ENCODE measurements around the gene CLPSL1.

The CLPSL1 gene

DNA sequence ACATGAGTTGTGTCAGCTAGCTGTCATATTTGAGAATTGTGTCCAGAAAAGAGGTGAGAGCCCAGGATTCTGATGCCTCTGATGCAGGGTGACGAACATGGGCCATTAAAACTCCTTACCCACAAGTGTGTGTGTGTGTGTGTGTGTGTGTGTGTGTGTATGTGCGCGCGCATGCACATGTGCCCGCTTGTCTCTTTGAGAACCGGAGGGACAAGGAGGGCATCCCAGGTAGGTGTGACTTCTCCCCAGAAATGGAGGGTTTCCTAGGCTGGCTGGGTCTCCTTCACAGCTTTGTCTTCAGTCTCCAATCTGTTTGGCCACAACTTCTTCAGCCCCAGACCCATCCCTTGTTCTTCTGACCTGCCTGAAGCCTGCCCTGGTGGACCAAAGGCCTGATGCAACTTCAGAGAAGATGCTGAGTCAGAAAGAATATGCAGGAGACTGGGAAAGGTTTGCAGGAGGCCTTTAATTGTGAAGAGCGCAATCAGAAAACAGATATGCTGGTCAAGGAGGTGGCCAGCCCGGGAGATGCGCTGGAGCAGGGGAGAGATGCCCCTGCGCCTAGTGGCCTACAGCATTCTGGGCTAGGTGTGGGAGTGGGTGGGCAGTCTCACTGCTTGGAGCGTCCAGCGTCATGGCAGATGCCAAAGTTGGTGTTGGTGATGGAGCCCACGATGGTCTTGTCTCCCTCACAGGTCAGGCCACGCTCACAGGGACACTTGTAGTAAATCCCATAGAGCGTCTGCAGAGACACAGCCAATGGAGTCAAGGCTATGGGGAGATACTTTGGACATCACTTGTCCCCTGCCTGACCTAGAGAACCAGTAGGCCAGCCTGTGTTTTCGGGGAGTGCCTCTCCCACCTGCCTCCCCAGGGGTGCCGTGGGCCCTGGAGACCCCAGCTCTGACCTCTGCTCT is 14.0 kb downstream of the CLPSL1 start:
- in situ Hi-C loops (cut with MboI; ENCODE audit: low pct_unique_long_range_greater_than_20kb, low sequenced_read_pairs, unreplicated experiment), result no loop called here
- TF ChIP-seq, protein P1, sequence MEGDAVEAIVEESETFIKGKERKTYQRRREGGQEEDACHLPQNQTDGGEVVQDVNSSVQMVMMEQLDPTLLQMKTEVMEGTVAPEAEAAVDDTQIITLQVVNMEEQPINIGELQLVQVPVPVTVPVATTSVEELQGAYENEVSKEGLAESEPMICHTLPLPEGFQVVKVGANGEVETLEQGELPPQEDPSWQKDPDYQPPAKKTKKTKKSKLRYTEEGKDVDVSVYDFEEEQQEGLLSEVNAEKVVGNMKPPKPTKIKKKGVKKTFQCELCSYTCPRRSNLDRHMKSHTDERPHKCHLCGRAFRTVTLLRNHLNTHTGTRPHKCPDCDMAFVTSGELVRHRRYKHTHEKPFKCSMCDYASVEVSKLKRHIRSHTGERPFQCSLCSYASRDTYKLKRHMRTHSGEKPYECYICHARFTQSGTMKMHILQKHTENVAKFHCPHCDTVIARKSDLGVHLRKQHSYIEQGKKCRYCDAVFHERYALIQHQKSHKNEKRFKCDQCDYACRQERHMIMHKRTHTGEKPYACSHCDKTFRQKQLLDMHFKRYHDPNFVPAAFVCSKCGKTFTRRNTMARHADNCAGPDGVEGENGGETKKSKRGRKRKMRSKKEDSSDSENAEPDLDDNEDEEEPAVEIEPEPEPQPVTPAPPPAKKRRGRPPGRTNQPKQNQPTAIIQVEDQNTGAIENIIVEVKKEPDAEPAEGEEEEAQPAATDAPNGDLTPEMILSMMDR (IDR thresholded peaks at IDR 0.05; ENCODE audit: extremely low read depth, insufficient read depth, missing control alignments), result no peak
- DNase-seq (ENCODE audit: low spot score), result no peak

DNA sequence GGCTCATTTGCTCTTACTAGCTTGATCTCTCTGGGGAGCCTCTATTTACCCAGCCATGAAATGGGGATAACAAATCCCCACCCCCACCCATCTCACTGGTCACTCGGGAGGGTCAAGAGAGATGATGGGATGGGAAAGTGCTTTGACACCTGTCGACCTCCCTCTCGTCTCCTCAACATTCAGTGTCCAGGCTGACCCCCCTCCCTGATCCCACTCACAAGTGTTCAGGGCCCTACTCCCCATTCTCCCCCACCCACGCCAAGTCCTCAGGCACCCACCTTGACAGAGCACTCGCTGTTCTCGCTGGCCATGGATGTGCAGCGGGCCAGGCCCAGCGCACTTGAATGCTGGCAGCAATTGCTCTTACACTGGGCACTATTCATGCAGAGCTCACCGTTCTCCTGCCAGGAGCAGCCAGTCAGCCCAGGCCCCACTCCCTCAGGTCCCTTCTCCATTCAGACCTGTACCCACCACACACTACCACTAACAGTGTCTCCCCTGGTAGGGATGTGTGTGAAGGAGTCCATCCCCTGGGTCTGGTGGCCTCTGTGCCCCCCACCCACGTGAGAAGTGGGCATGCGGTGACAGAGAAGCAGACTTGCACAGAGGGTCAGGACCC is 14.7 kb downstream of the CLPSL1 start:
- DNase-seq (ENCODE audit: low spot score), result no peak
- TF ChIP-seq, protein P1 (IDR thresholded peaks at IDR 0.05; ENCODE audit: extremely low read depth, insufficient read depth, missing control alignments), result no peak
- in situ Hi-C loops (cut with MboI; ENCODE audit: low pct_unique_long_range_greater_than_20kb, low sequenced_read_pairs, unreplicated experiment), result no loop called here

DNA sequence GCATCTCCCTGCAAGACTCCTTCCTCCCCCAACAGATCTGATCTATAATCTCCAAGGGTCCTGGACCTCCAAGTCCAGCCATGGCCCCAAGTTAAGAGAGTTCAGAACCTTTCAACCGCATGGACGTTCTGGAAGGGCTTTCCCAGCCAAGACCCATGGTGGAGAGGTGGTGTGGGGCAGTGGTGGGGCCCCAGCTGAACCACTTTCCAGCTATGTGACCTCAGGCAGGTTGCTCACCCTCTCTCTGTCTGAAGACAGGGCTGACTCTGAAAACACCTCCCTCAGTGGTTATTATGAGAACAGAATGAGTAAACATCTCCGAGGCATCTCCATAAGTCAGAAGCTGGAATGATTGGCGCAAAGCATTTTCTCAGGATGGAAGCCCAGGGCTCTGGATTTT is 15.4 kb downstream of the CLPSL1 start:
- TF ChIP-seq, protein P1 (IDR thresholded peaks at IDR 0.05; ENCODE audit: extremely low read depth, insufficient read depth, missing control alignments), result no peak
- in situ Hi-C loops (cut with MboI; ENCODE audit: low pct_unique_long_range_greater_than_20kb, low sequenced_read_pairs, unreplicated experiment), result no loop called here
- no peak for DNase-seq (ENCODE audit: low spot score)

DNA sequence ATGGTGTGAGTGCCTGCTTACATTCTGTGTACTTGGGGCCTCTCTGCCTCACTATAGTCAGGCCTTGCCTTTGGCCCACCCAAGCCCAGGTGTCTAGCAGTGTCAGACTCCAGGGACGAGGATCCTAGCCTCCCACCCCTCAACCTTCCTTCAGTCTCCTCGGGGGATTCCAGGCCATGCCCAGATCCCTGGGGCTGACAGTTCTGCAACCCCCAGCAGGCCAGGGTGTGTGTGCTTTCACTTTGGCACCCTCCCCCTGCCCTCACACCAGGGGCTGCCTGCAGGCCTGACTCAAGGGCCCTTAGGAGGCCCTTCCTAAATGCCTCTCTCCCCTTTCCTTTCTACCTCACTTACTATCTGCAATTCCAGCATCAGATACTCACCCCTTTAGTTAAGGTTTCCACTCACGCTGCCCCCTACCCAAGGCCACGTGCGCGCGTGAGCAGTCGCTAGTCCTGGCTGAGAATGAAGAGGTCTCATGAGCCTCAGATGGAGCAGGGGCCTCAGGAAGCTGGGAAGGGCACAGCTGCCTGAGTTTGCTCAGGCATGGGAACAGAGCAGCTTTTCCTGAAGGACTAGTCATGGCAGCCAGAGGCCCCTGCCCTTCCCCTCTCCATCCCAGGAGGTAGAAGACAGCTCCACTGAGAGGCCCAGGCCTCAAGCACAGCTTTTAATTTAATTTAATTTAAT is 17.2 kb downstream of the CLPSL1 start:
- TF ChIP-seq, protein P1 (IDR thresholded peaks at IDR 0.05; ENCODE audit: extremely low read depth, insufficient read depth, missing control alignments), result no peak
- in situ Hi-C loops (cut with MboI; ENCODE audit: low pct_unique_long_range_greater_than_20kb, low sequenced_read_pairs, unreplicated experiment), result no loop called here
- DNase-seq (ENCODE audit: low spot score), result no peak

DNA sequence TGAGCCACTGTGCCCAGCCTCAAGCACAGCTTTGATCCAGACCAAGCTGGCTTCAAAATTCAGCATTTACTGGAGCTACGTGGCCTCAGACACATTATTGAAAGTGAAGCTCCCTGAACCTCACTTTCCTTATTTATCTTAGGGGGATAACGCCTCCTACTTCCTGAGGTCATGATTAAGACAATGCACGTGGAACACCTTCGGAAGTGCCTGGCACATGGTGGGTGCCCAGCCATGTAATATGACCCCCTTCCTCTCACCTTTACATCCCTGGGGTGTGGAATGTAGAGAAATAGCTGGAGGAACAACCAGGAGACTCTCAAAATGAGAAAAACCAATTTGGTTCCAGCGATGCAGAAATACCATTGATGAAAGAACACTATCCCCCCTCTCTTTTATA is 17.9 kb downstream of the CLPSL1 start:
- in situ Hi-C loops (cut with MboI; ENCODE audit: low pct_unique_long_range_greater_than_20kb, low sequenced_read_pairs, unreplicated experiment), result no loop called here
- DNase-seq (ENCODE audit: low spot score), result no peak
- TF ChIP-seq, protein P1 (IDR thresholded peaks at IDR 0.05; ENCODE audit: extremely low read depth, insufficient read depth, missing control alignments), result no peak

DNA sequence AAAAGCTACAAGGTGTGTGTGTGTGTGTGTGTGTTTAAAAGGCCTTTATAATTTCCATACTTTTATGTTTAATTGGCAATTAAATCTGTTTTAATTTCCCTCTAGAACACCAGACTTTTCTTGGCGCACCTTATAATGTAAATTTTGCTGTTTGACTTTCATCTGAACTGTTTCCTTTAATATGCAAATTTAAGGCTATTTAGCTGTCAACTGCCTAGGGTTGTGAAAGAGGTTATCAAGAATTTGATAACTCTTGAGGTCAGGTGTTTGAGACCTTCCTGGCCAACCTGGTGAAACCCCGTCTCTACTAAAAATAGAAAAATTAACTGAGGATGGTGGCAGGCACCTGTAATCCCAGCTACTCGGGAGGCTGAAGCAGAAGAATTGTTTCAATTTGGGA is 20.3 kb downstream of the CLPSL1 start:
- TF ChIP-seq, protein P1 (IDR thresholded peaks at IDR 0.05; ENCODE audit: extremely low read depth, insufficient read depth, missing control alignments), result no peak
- in situ Hi-C loops (cut with MboI; ENCODE audit: low pct_unique_long_range_greater_than_20kb, low sequenced_read_pairs, unreplicated experiment), result no loop called here
- DNase-seq (ENCODE audit: low spot score), result no peak

All from GM13977 (cell line).